Brain microvascular endothelial cell (primary cell): ENCODE data around the gene CACHD1.

Experiments used
- DNase-seq: peaks from one replicate; pipeline ENCODE4 v3.0.0-alpha.2; 2020
- H3K27ac ChIP-seq: fragments of 250-450 bp; sonication (Bioruptor Pico); 2 replicates; pipeline ENCODE4 v1.5.1; 2020; ENCODE audit warnings: mild to moderate bottlenecking, moderate library complexity
- H3K27me3 ChIP-seq: fragments of 250-450 bp; sonication (Bioruptor Pico); replicated peaks from 2 replicates; pipeline ENCODE4 v1.5.1; 2020; ENCODE audit warnings: mild to moderate bottlenecking
- H3K36me3 ChIP-seq: fragments of 250-450 bp; sonication (Bioruptor Pico); replicated peaks from 2 replicates; pipeline ENCODE4 v1.5.1; 2020; ENCODE audit warnings: mild to moderate bottlenecking
- H3K4me3 ChIP-seq: 2 replicates; pipeline ENCODE4 v1.5.1; 2011; ENCODE audit warnings: low read depth, mild to moderate bottlenecking, control low read depth, low read length, moderate library complexity
- in situ Hi-C: cut with HindIII; loops from 2 replicates; pipeline ENCODE4 v1.10.0; 2017; ENCODE audit warnings: low sequenced_read_pairs, low pct_ligation_motif_present
- TF ChIP-seq, protein P1 (sequence below): IDR thresholded peaks from 2 replicates; pipeline ENCODE4 v1.5.1; 2011; ENCODE audit warnings: low read depth, mild to moderate bottlenecking, moderate library complexity, low read length, control low read depth, inconsistent platforms; ENCODE audit errors: missing control alignments

The CACHD1 gene

GRCh38 chr1:64550946-64551605, 81.1 kb downstream of the CACHD1 start:
- no peak for DNase-seq
- Histone ChIP-seq H3K36me3 (no peaks in the 10 kb centered on the region), H3K27me3 (no peaks in the 10 kb centered on the region), H3K4me3 (no peak overlapping the region), H3K27ac (no peak overlapping the region)
- TF ChIP-seq, protein P1, sequence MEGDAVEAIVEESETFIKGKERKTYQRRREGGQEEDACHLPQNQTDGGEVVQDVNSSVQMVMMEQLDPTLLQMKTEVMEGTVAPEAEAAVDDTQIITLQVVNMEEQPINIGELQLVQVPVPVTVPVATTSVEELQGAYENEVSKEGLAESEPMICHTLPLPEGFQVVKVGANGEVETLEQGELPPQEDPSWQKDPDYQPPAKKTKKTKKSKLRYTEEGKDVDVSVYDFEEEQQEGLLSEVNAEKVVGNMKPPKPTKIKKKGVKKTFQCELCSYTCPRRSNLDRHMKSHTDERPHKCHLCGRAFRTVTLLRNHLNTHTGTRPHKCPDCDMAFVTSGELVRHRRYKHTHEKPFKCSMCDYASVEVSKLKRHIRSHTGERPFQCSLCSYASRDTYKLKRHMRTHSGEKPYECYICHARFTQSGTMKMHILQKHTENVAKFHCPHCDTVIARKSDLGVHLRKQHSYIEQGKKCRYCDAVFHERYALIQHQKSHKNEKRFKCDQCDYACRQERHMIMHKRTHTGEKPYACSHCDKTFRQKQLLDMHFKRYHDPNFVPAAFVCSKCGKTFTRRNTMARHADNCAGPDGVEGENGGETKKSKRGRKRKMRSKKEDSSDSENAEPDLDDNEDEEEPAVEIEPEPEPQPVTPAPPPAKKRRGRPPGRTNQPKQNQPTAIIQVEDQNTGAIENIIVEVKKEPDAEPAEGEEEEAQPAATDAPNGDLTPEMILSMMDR = no peak
- in situ Hi-C loops = no loop called here

DNA sequence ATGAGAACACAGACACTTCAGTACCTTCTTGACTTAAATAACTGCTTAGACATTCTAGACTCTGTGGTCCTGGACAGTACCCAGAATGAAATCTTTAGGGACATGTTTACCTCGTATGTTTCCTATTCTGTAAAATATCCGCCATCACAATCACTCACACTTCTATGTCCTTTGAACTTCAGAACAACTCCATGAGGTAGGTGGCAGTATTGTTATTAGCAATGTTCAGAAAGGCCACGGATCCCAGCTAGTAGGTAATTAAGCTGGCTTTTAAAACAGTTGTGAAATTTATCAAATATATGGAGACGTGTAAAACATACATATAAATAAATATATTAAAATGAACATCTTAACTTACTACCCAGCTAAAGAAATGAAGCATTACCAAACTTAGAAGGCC, 83.4 kb downstream of the CACHD1 start:
- in situ Hi-C loops = no loop called here
- no peak overlapping the region for H3K4me3 ChIP-seq
- TF ChIP-seq, protein P1 = no peak
- H3K27ac ChIP-seq = no peak overlapping the region
- DNase-seq = no peak
- H3K27me3 ChIP-seq = no peaks in the 10 kb centered on the region
- H3K36me3 ChIP-seq = no peaks in the 10 kb centered on the region

- no peak for DNase-seq
- TF ChIP-seq, protein P1 = no peak
- in situ Hi-C loops = no loop called here
- Histone ChIP-seq H3K36me3 (no peaks in the 10 kb centered on the region), H3K4me3 (no peak overlapping the region), H3K27me3 (no peaks in the 10 kb centered on the region), H3K27ac (no peak overlapping the region)
These were observed 86.0 kb downstream of the CACHD1 start for GRCh38 chr1:64555947-64556346.

- DNase-seq = no peak
- TF ChIP-seq, protein P1 = no peak
- Histone ChIP-seq H3K27ac (no peak overlapping the region), H3K36me3 (no peaks in the 10 kb centered on the region), H3K4me3 (no peak overlapping the region), H3K27me3 (no peaks in the 10 kb centered on the region)
- in situ Hi-C loops = no loop called here
These were observed 92.1 kb downstream of the CACHD1 start for GRCh38 chr1:64561993-64562392.

- TF ChIP-seq, protein P1 = no peak
- H3K36me3 ChIP-seq = no peaks in the 10 kb centered on the region
- no peak overlapping the region for H3K27ac ChIP-seq
- in situ Hi-C loops = no loop called here
- H3K27me3 ChIP-seq = no peaks in the 10 kb centered on the region
- no peak overlapping the region for H3K4me3 ChIP-seq
- no peak for DNase-seq
These were observed 94.1 kb downstream of the CACHD1 start for GRCh38 chr1:64563958-64564565.
